Esophagus muscularis mucosa (tissue), 4 donors: ENCODE measurements around the gene ZNF467. TPM values are rescaled to one million over a fixed set of nuclear protein-coding genes. Genes with fewer than 3 reads are reported as not detected.

ENCODE experiments used
- DNase-seq: peaks from one replicate; pipeline ENCODE4 v3.0.0-alpha.2; 2017; ENCODE audit errors: extremely low spot score
- H3K27ac ChIP-seq, 4 donors: fragments of 200-600 bp; sonication (generic); replicated peaks in 1 of 4; 1 replicate in 3 of 4; 2 replicates in 1 of 4; pipeline ENCODE4 v1.5.1; 2016 to 2019; ENCODE audit warnings: mild to moderate bottlenecking in 1 of 4
- H3K27me3 ChIP-seq, 4 donors: fragments of 200-600 bp; sonication (generic); one replicate each; pipeline versions ENCODE4 v1.5.1 to v1.6.0; 2016 to 2019
- H3K36me3 ChIP-seq, 4 donors: fragments of 200-600 bp; sonication (generic); one replicate each; pipeline ENCODE4 v1.5.1; 2016 to 2019
- H3K4me1 ChIP-seq, 4 donors: fragments of 200-600 bp; sonication (generic); one replicate each; pipeline ENCODE4 v1.5.1; 2016 to 2019
- H3K4me3 ChIP-seq, 4 donors: fragments of 200-600 bp; sonication (generic); 1 replicate in 2 of 4; 2 replicates in 2 of 4; pipeline ENCODE4 v1.5.1; 2016 to 2019; ENCODE audit warnings: mild to moderate bottlenecking in 4 of 4, moderate library complexity in 1 of 4
- H3K9me3 ChIP-seq, 4 donors: fragments of 200-600 bp; sonication (generic); 1 replicate in 3 of 4; 2 replicates in 1 of 4; pipeline ENCODE4 v1.5.1; 2016 to 2019
- EP300 ChIP-seq: sonication (generic); formaldehyde crosslinking; IDR thresholded peaks from one replicate; pipeline ENCODE4 v1.6.1; 2017; ENCODE audit warnings: antibody characterized with exemption
- POLR2A ChIP-seq: fragments of 450-650 bp; IDR thresholded peaks from one replicate; pipeline ENCODE4 v1.6.1; 2017; ENCODE audit warnings: antibody characterized with exemption, moderate library complexity, mild to moderate bottlenecking, low read depth
- POLR2AphosphoS5 ChIP-seq, 2 donors: sonication (generic); formaldehyde crosslinking; IDR thresholded peaks; one replicate each; pipeline ENCODE4 v1.6.1; 2017; ENCODE audit warnings: antibody characterized with exemption in 2 of 2
- WGBS: methylation state at CpG from one replicate; pipeline ENCODE4 v1.1.5; 2018; 5-methylcytosine and 5-hydroxymethylcytosine counted together
- intact Hi-C: fragments of 100-400 bp; cut with DNase I; formaldehyde crosslinking; loops from one replicate; pipeline ENCODE4 v1.15.1; 2023
- total RNA-seq, 4 donors: library from RNA; depleted of rRNA; stranded (reverse); fragments of >200 nt; gene quantifications; one replicate each; pipeline versions ENCODE4 v1.1.0 to v1.2.1, GENCODE V29; 2016
- TF ChIP-seq, protein P1 (sequence below), 3 experiments: fragments of 200-600 bp in 2 of 3; fragments of 450-650 bp in 1 of 3; sonication (generic) in 2 of 3; IDR thresholded peaks; one replicate each; pipeline ENCODE4 v1.5.1; 2017 to 2019; ENCODE audit warnings: antibody characterized with exemption in 3 of 3, mild to moderate bottlenecking in 2 of 3, moderate library complexity in 1 of 3

ZNF467 gene
- total RNA-seq, 4 donors from 2014 or later, result 10.3 to 12.4 (median 11.0) TPM

DNA sequence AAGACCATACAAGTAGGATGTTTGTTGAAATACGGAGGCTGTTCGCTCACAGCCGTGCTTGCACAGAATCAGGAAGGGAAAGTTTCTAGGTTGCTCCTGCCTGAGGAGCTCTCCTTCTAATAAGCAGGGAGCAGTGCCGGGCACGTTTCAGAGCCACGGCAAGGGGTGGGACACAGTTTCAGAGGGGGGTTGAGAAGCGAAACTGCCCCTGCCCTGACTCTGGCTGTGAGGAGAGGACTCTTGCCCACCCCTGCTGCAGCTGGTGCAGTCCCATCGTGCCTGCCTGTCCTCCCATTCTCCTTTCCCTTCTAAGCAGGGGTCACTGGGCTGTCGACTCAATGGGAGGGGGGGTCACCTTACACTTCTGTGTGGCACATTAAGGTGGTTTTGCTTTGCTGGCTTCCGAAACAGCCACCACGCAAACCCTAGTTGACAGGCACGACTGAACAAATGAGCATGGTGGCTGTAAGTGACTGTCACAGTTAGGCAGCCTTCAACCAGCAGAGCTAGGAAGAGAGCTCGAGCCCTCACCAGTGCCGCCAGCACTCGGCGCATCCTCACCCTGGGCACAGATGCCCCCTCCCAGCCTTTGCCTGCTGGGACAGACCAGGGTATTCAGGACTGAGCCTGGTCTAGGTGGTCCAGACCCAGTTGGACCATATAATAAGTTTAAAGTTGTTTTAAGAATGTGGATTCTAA is 37.5 kb downstream of the ZNF467 start:
- WGBS, result 45% methylated on average over 8 of the region's 16 CpGs

DNA sequence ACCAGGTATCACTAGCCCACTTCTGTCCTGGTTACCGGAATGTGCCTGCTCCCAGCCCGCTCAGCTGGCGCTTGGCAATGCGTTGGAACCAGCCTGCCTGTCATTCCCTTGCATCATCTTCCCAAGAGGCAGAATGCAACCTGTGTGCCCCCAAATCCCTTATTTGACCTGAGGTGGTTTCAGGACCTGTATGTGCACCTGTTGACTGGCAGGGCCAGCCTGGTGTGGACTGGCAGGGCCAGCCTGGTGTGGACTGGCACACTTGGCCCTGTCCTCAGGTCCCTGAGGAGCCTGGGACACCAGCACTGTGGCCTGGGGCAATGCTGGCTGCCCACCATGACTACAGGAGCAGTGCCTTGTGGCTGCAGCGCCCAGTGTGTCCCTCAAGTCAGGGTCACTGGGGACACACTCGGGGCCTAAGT is 38.2 kb downstream of the ZNF467 start:
- no peak for DNase-seq

More for the DNA sequence above, 37.5 kb downstream of the ZNF467 start:
- intact Hi-C loops, result no loop called here
- peaks cover 0 to 17% (median 0%) of the 10 kb centered on the region in 4 donors for H3K27me3 ChIP-seq
- peaks cover 0 to 5% (median 0%) of the 10 kb centered on the region in 4 donors for H3K4me1 ChIP-seq
- TF ChIP-seq EP300 (no peak), POLR2AphosphoS5 (IDR thresholded peaks at IDR 0.05) (no peak), POLR2A (no peak)
- TF ChIP-seq, protein P1, sequence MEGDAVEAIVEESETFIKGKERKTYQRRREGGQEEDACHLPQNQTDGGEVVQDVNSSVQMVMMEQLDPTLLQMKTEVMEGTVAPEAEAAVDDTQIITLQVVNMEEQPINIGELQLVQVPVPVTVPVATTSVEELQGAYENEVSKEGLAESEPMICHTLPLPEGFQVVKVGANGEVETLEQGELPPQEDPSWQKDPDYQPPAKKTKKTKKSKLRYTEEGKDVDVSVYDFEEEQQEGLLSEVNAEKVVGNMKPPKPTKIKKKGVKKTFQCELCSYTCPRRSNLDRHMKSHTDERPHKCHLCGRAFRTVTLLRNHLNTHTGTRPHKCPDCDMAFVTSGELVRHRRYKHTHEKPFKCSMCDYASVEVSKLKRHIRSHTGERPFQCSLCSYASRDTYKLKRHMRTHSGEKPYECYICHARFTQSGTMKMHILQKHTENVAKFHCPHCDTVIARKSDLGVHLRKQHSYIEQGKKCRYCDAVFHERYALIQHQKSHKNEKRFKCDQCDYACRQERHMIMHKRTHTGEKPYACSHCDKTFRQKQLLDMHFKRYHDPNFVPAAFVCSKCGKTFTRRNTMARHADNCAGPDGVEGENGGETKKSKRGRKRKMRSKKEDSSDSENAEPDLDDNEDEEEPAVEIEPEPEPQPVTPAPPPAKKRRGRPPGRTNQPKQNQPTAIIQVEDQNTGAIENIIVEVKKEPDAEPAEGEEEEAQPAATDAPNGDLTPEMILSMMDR (IDR thresholded peaks at IDR 0.05), result no peak
- H3K9me3 ChIP-seq, result no peaks in the 10 kb centered on the region
- H3K36me3 ChIP-seq, result peaks cover 16 to 37% (median 34%) of the 10 kb centered on the region in 4 donors
- no peak for DNase-seq
- H3K27ac ChIP-seq, result no peak overlapping the region
- no peak overlapping the region for H3K4me3 ChIP-seq

DNA sequence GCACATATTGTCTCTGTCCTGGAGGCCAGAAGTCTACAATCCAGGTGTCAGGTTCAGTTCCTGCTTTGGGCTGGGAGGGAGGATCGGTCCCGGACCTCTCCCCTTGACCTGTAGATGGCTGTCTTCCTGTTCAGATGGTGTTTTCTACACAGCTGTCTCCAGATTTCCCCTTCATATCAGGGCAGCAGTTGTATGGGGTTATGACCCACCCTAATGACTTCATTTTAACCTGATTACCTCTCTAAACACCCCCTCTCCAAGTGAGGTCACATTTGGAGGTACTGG is 38.7 kb downstream of the ZNF467 start:
- 92% methylated on average over 2 of the region's 2 CpGs for WGBS
- intact Hi-C loops, result no loop called here
- H3K4me3 ChIP-seq, result no peak overlapping the region
- no peak for DNase-seq
- H3K36me3 ChIP-seq, result peaks cover 16 to 49% (median 45%) of the 10 kb centered on the region in 4 donors
- peaks cover 0 to 5% (median 1%) of the 10 kb centered on the region in 4 donors for H3K4me1 ChIP-seq
- TF ChIP-seq POLR2AphosphoS5 (IDR thresholded peaks at IDR 0.05) (no peak), EP300 (no peak), POLR2A (no peak)
- TF ChIP-seq, protein P1 (IDR thresholded peaks at IDR 0.05), result no peak
- H3K27me3 ChIP-seq, result peaks cover 0 to 17% (median 0%) of the 10 kb centered on the region in 4 donors
- no peaks in the 10 kb centered on the region for H3K9me3 ChIP-seq
- H3K27ac ChIP-seq, result no peak overlapping the region

More for the DNA sequence above, 38.2 kb downstream of the ZNF467 start:
- no peak overlapping the region for H3K4me3 ChIP-seq
- H3K4me1 ChIP-seq, result peaks cover 0 to 5% (median 0%) of the 10 kb centered on the region in 4 donors
- peaks cover 16 to 45% (median 40%) of the 10 kb centered on the region in 4 donors for H3K36me3 ChIP-seq
- WGBS, result 92% methylated on average over 4 of the region's 6 CpGs
- H3K27ac ChIP-seq, result no peak overlapping the region
- TF ChIP-seq EP300, result no peak
- TF ChIP-seq, protein P1 (IDR thresholded peaks at IDR 0.05), result no peak
- TF ChIP-seq POLR2AphosphoS5 (IDR thresholded peaks at IDR 0.05), result no peak
- H3K27me3 ChIP-seq, result peaks cover 0 to 17% (median 0%) of the 10 kb centered on the region in 4 donors
- intact Hi-C loops, result no loop called here
- H3K9me3 ChIP-seq, result no peaks in the 10 kb centered on the region

DNA sequence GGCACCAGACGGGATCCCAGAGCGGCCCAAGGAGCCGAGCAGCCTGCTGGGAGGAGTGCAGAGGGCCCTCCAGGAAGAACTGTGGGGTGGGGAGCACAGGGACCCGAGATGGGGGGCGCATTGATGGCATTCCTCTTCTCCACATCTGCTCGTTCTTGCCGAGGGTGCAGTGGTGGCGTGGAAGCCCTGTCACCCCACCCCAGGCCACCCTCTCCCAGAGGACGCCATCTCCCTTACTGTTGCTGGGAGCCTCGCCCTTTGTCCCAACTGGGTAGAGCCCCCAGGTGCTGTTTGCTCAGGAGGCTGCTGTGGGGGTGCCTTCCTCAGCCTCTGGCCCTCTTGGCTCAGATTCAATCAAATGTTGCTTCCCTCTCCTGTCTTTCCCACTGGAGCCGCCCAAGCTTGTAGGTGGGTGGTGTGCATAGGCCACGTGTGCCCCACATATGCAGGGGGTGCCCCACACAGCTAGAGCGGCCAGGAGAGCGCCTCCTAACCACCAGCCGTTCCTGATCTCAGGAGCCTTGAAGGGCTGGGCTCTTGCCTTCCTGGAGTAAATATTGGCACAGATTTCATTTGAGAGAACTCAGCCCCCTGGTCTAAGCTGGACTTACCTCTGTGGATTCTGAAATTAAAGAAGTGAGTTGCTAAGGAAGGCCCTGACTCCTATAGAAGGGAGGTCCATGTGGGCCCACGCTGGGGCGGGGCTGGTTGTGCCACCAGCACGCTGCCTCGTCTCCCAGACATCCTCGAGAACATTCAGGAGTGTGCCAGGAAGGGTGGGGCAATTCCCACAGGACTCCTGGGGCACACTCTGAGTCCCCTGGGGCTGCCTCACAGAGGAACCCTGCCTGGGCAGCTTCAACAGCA is 39.2 kb downstream of the ZNF467 start:
- WGBS, result 88% methylated on average over 10 of the region's 20 CpGs
- Histone ChIP-seq H3K9me3 (no peaks in the 10 kb centered on the region), H3K36me3 (peaks cover 22 to 55% (median 51%) of the 10 kb centered on the region in 4 donors), H3K4me1 (peaks cover 0 to 6% (median 2%) of the 10 kb centered on the region in 4 donors), H3K4me3 (no peak overlapping the region), H3K27ac (no peak overlapping the region), H3K27me3 (peaks cover 0 to 17% (median 0%) of the 10 kb centered on the region in 4 donors)
- intact Hi-C loops, result no loop called here
- DNase-seq, result no peak
- TF ChIP-seq EP300 (no peak), POLR2AphosphoS5 (IDR thresholded peaks at IDR 0.05) (no peak), POLR2A (no peak)
- TF ChIP-seq, protein P1 (IDR thresholded peaks at IDR 0.05), result no peak
